ENCODE measurements around the gene RABGAP1L.

DNA sequence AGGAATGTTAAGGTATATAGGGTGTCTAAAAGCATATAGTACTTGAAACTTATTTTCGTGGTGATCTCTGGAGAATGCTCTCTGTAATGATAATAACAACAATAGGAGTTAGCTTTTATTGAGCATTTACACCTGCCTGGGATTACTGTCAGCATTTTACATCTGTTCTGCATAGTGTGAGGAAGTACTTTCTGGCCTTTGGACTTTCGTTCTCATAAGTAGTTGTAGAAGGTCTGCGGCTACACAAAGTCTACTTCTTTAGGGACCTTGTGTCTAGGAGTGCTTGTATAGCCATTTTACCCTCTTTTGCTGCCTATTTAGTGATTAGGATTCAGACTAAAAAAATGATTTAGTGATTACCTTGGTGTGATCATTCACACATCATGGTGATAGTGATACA is 184.8 kb downstream of the RABGAP1L start:
- TF ChIP-seq POLR2A (IDR thresholded peaks at IDR 0.05; ENCODE audit: low read length), result no peak
- TF ChIP-seq GATA1 (IDR thresholded peaks at IDR 0.05; ENCODE audit: low read depth, low read length), result no peak

All from erythroblast (primary cell).